Right lobe of liver (tissue), 6 donors: Measurements from ENCODE around the gene PDE4A. TPM values are rescaled to one million over a fixed set of nuclear protein-coding genes. Genes with fewer than 3 reads are reported as not detected.
A peak's percentile ranks its signal among the peaks of the same experiment; 100 is the strongest.

ENCODE experiments used
- ATAC-seq, 4 donors: fragments of 200-7000 bp; cut with Tn5 transposase; one replicate each; pipeline ENCODE4 v1.9.1; 2020; ENCODE audit warnings: mild to moderate bottlenecking in 4 of 4, moderate library complexity in 4 of 4
- DNase-seq, 3 donors: peaks; one replicate each; pipeline ENCODE4 v3.0.0-alpha.2; 2020
- H3K27ac ChIP-seq, 3 donors: fragments of 200-600 bp; one replicate each; pipeline ENCODE4 v1.8.0; 2022
- H3K27me3 ChIP-seq, 2 donors: fragments of 200-600 bp; one replicate each; pipeline ENCODE4 v1.8.0; 2022
- H3K36me3 ChIP-seq, 4 donors: fragments of 200-600 bp; sonication (generic) in 1 of 4; one replicate each; pipeline versions ENCODE4 v1.5.1 to v1.8.0; 2017 to 2022; ENCODE audit warnings: control low read depth in 1 of 4
- H3K4me1 ChIP-seq, 4 donors: fragments of 200-600 bp; sonication (generic) in 1 of 4; one replicate each; pipeline versions ENCODE4 v1.5.1 to v1.8.0; 2017 to 2022; ENCODE audit warnings: control low read depth in 1 of 4
- H3K4me3 ChIP-seq, 3 donors: fragments of 200-600 bp; one replicate each; pipeline ENCODE4 v1.8.0; 2022
- H3K9me3 ChIP-seq, 4 donors: fragments of 200-600 bp; sonication (generic) in 1 of 4; one replicate each; pipeline versions ENCODE4 v1.5.1 to v1.8.0; 2017 to 2022; ENCODE audit warnings: control low read depth in 1 of 4
- CTCF ChIP-seq, 4 donors: fragments of 200-600 bp in 3 of 4; fragments of 450-650 bp in 1 of 4; IDR thresholded peaks; one replicate each; pipeline versions ENCODE4 v1.5.1 to v1.8.0; 2016 to 2022; ENCODE audit warnings: antibody characterized with exemption in 4 of 4, mild to moderate bottlenecking in 2 of 4
- POLR2A ChIP-seq: fragments of 450-650 bp; IDR thresholded peaks from one replicate; pipeline ENCODE4 v1.6.1; 2017; ENCODE audit warnings: antibody characterized with exemption, mild to moderate bottlenecking
- WGBS: methylation state at CpG from one replicate; pipeline ENCODE4 v1.1.6; 2018; ENCODE audit warnings: low coverage, low lambda C conversion rate; ENCODE audit not compliant: insufficient coverage; ENCODE audit errors: missing lambda C conversion rate; 5-methylcytosine and 5-hydroxymethylcytosine counted together
- intact Hi-C, 2 donors: fragments of 100-400 bp; cut with DNase I; formaldehyde crosslinking; loops; one replicate each; pipeline versions ENCODE4 v1.11.2 to v1.14.1; 2022
- total RNA-seq, 6 experiments: library from RNA; depleted of rRNA in 2 of 6; stranded (reverse); fragments of >200 nt in 2 of 6; fragmentation: NEBNext Ultra II Directional in 3 of 6; extraction: Animal tissue kit (Norgen Biotek cat#: 25700) in 3 of 6; gene quantifications; one replicate each; pipeline versions ENCODE4 v1.1.0 to v1.2.4, GENCODE V29; 2016 to 2023
- donor health status: DM: no; HTN: yes; CAD: no.
- donor health status: DM: no; HTN: no; CAD: no.
- donor health status: DM: no; HTN: no; CAD: no.
- donor health status: DM: no; HTN: yes; CAD: no.
- donor health status: DM: no; HTN: yes; CAD: no.

Gene PDE4A
- total RNA-seq, 6 experiments from 2014 or later: 1.2 to 5.8 (median 2.7) TPM

- Histone ChIP-seq H3K27me3 (no peaks in the 10 kb centered on the region), H3K27ac (no peak overlapping the region), H3K9me3 (no peaks in the 10 kb centered on the region), H3K4me1 (peaks cover 0 to 22% (median 7%) of the 10 kb centered on the region in 4 donors), H3K36me3 (peaks cover 0 to 6% (median 1%) of the 10 kb centered on the region in 4 donors), H3K4me3 (no peak overlapping the region)
- no peak for ATAC-seq
- TF ChIP-seq POLR2A: no peak
- WGBS: 100% methylated on average over 2 of the region's 8 CpGs
- intact Hi-C loops: no loop called here
- DNase-seq: no peak
Measured at GRCh38 chr19:10399878-10400277, 20.5 kb upstream of the PDE4A start.

GRCh38 chr19:10402441-10403038 is 17.8 kb upstream of the PDE4A start:
- peaks cover 0 to 22% (median 7%) of the 10 kb centered on the region in 4 donors for H3K4me1 ChIP-seq
- peak overlapping the region; percentile 56 to 91 (median 91) for H3K4me3 ChIP-seq
- TF ChIP-seq CTCF (IDR thresholded peaks at IDR 0.05): no peak
- peak; percentile 8 for TF ChIP-seq POLR2A
- peak overlapping the region; percentile 13 to 63 (median 52) for H3K27ac ChIP-seq
- 0% methylated on average over 15 of the region's 15 CpGs for WGBS
- intact Hi-C loops: no loop called here
- peak in 1 of 3 donors; percentile 64 for DNase-seq
- ATAC-seq: peak; percentile 4 to 9 (median 6)
- H3K36me3 ChIP-seq: no peaks in the 10 kb centered on the region
- H3K27me3 ChIP-seq: no peaks in the 10 kb centered on the region
- H3K9me3 ChIP-seq: no peaks in the 10 kb centered on the region

GRCh38 chr19:10403137-10404021 is 17.0 kb upstream of the PDE4A start, which contains the start of gene CDC37:
TSS of gene CDC37 (minus strand) at chr19:10403542. CDS start at chr19:10403479, 63 bp downstream.
- DNase-seq (peak; percentile 97), ATAC-seq (peak; percentile 93 to 96 (median 94))
- Histone ChIP-seq H3K4me3 (peak within 1 kb of the TSS; percentile 56 to 91 (median 91)), H3K4me1 (peaks cover 0 to 22% (median 7%) of the 10 kb centered on the region in 4 donors), H3K27me3 (no peaks in the 10 kb centered on the region), H3K9me3 (no peaks in the 10 kb centered on the region), H3K27ac (peak within 1 kb of the TSS; percentile 13 to 63 (median 52)), H3K36me3 (no peaks in the 10 kb centered on the region)
- 1% methylated on average over 17 of the region's 69 CpGs for WGBS
- intact Hi-C loops: no loop called here
- TF ChIP-seq POLR2A (peak; percentile 86), CTCF (IDR thresholded peaks at IDR 0.05) (no peak)

GRCh38 chr19:10404888-10405820 is 15.2 kb upstream of the PDE4A start:
- H3K27ac ChIP-seq: no peak overlapping the region
- no peaks in the 10 kb centered on the region for H3K36me3 ChIP-seq
- intact Hi-C loops: no loop called here
- peak overlapping the region in 1 of 3 donors; percentile 91 for H3K4me3 ChIP-seq
- DNase-seq: no peak
- ATAC-seq: no peak
- no peaks in the 10 kb centered on the region for H3K9me3 ChIP-seq
- no peaks in the 10 kb centered on the region for H3K27me3 ChIP-seq
- 6% methylated on average over 19 of the region's 43 CpGs for WGBS
- TF ChIP-seq CTCF (IDR thresholded peaks at IDR 0.05) (no peak), POLR2A (no peak)
- peaks cover 0 to 22% (median 7%) of the 10 kb centered on the region in 4 donors for H3K4me1 ChIP-seq
